HEK293 (cell line): ENCODE measurements around the gene FLNA.

Source experiments
- AEBP2 ChIP-seq: fragments of 450-650 bp; formaldehyde crosslinking; IDR thresholded peaks from 2 replicates; pipeline ENCODE4 v1.5.1; 2016; ENCODE audit warnings: missing biosample characterization, missing genetic modification characterization, borderline replicate concordance
- GLIS1 ChIP-seq: fragments of 450-650 bp; formaldehyde crosslinking; IDR thresholded peaks from 2 replicates; pipeline ENCODE4 v1.5.1; 2016; ENCODE audit warnings: missing biosample characterization, missing genetic modification characterization
- HOXC10 ChIP-seq: sonication (generic); formaldehyde crosslinking; IDR thresholded peaks from 2 replicates; pipeline ENCODE4 v1.8.1; 2023; ENCODE audit warnings: mild to moderate bottlenecking, missing genetic modification reagents
- KLF16 ChIP-seq: fragments of 450-650 bp; formaldehyde crosslinking; IDR thresholded peaks from 2 replicates; pipeline ENCODE4 v1.5.1; 2017; ENCODE audit warnings: missing biosample characterization, missing genetic modification characterization
- KLF7 ChIP-seq: fragments of 450-650 bp; formaldehyde crosslinking; IDR thresholded peaks from 2 replicates; pipeline ENCODE4 v1.5.1; 2016; ENCODE audit warnings: missing biosample characterization, missing genetic modification characterization, borderline replicate concordance
- KLF9 ChIP-seq: fragments of 450-650 bp; formaldehyde crosslinking; IDR thresholded peaks from 2 replicates; pipeline ENCODE4 v1.5.1; 2016; ENCODE audit warnings: missing biosample characterization, missing genetic modification characterization, low read depth
- PRDM1 ChIP-seq: fragments of 450-650 bp; formaldehyde crosslinking; IDR thresholded peaks from 2 replicates; pipeline ENCODE4; 2016; ENCODE audit warnings: missing biosample characterization, missing genetic modification characterization
- SP2 ChIP-seq: fragments of 450-650 bp; formaldehyde crosslinking; IDR thresholded peaks from 2 replicates; pipeline ENCODE4 v1.5.1; 2016; ENCODE audit warnings: missing biosample characterization, missing genetic modification characterization
- TCF7L2 ChIP-seq: IDR thresholded peaks from 2 replicates; pipeline ENCODE4 v1.6.1; 2011; ENCODE audit warnings: low read depth, mild to moderate bottlenecking, inconsistent platforms, low read length, moderate library complexity, borderline replicate concordance
- TRIM28 ChIP-seq: IDR thresholded peaks from 2 replicates; pipeline ENCODE4 v1.6.1; 2011; ENCODE audit warnings: low read length, control low read depth, borderline replicate concordance
- ZBTB26 ChIP-seq: fragments of 450-650 bp; formaldehyde crosslinking; optimal IDR thresholded peaks from 2 replicates; pipeline ENCODE3; 2016; ENCODE audit warnings: missing biosample characterization, mild to moderate bottlenecking, missing genetic modification characterization
- ZBTB49 ChIP-seq: fragments of 450-650 bp; formaldehyde crosslinking; IDR thresholded peaks from 2 replicates; pipeline ENCODE4 v1.5.1; 2016; ENCODE audit warnings: missing biosample characterization, missing genetic modification characterization, low read depth
- ZBTB8A ChIP-seq: fragments of 450-650 bp; formaldehyde crosslinking; IDR thresholded peaks from 2 replicates; pipeline ENCODE4 v1.5.1; 2016; ENCODE audit warnings: missing biosample characterization, missing genetic modification characterization
- ZNF112 ChIP-seq: fragments of 450-650 bp; formaldehyde crosslinking; IDR thresholded peaks from 2 replicates; pipeline ENCODE4 v1.5.0; 2017; ENCODE audit warnings: missing biosample characterization, missing genetic modification characterization
- ZNF175 ChIP-seq: fragments of 450-650 bp; formaldehyde crosslinking; IDR thresholded peaks from 2 replicates; pipeline ENCODE4 v1.5.1; 2016; ENCODE audit warnings: missing biosample characterization, missing genetic modification characterization
- ZNF211 ChIP-seq: fragments of 450-650 bp; formaldehyde crosslinking; IDR thresholded peaks from 2 replicates; pipeline ENCODE4 v1.5.1; 2016; ENCODE audit warnings: low read depth, missing biosample characterization, missing genetic modification characterization
- ZNF221 ChIP-seq: fragments of 450-650 bp; formaldehyde crosslinking; IDR thresholded peaks from 2 replicates; pipeline ENCODE4 v1.5.1; 2017; ENCODE audit warnings: missing biosample characterization, missing genetic modification characterization, borderline replicate concordance
- ZNF239 ChIP-seq: fragments of 450-650 bp; formaldehyde crosslinking; IDR thresholded peaks from 2 replicates; pipeline ENCODE4 v1.5.1; 2016; ENCODE audit warnings: missing biosample characterization, missing genetic modification characterization
- ZNF274 ChIP-seq, 2 experiments: fragments of 200-500 bp in 1 of 2; fragments of 450-650 bp in 1 of 2; sonication (Bioruptor generic) in 1 of 2; formaldehyde crosslinking in 1 of 2; IDR thresholded peaks; 2 replicates each; pipeline versions ENCODE4 v1.5.1 to v1.6.1; 2014 to 2016; ENCODE audit warnings: borderline replicate concordance in 1 of 2, inconsistent platforms in 1 of 2, low read length in 1 of 2, missing biosample characterization in 1 of 2, missing genetic modification characterization in 1 of 2
- ZNF292 ChIP-seq: fragments of 450-650 bp; formaldehyde crosslinking; IDR thresholded peaks from 2 replicates; pipeline ENCODE4 v1.5.1; 2016; ENCODE audit warnings: low read depth, missing biosample characterization, missing genetic modification characterization, borderline replicate concordance
- ZNF324 ChIP-seq: fragments of 450-650 bp; formaldehyde crosslinking; IDR thresholded peaks from 2 replicates; pipeline ENCODE4 v1.5.1; 2016; ENCODE audit warnings: missing biosample characterization, missing genetic modification characterization
- ZNF366 ChIP-seq: fragments of 450-650 bp; formaldehyde crosslinking; conservative IDR thresholded peaks from 2 replicates; pipeline ENCODE4 v1.5.1; 2016; ENCODE audit warnings: missing biosample characterization, missing genetic modification characterization
- ZNF404 ChIP-seq: fragments of 450-650 bp; formaldehyde crosslinking; IDR thresholded peaks from 2 replicates; pipeline ENCODE4 v1.5.1; 2017; ENCODE audit warnings: missing biosample characterization, missing genetic modification characterization
- ZNF433 ChIP-seq: fragments of 450-650 bp; formaldehyde crosslinking; IDR thresholded peaks from 2 replicates; pipeline ENCODE4 v1.5.1; 2016; ENCODE audit warnings: missing biosample characterization, missing genetic modification characterization, low read depth
- ZNF48 ChIP-seq: fragments of 450-650 bp; formaldehyde crosslinking; IDR thresholded peaks from 2 replicates; pipeline ENCODE4 v1.5.1; 2016; ENCODE audit warnings: missing biosample characterization, missing genetic modification characterization
- ZNF510 ChIP-seq: fragments of 450-650 bp; formaldehyde crosslinking; IDR thresholded peaks from 2 replicates; pipeline ENCODE4 v1.5.1; 2018; ENCODE audit warnings: mild to moderate bottlenecking, missing genetic modification characterization, missing biosample characterization; ENCODE audit not compliant: insufficient replicate concordance
- ZNF530 ChIP-seq: fragments of 450-650 bp; formaldehyde crosslinking; IDR thresholded peaks from 2 replicates; pipeline ENCODE4 v1.5.1; 2016; ENCODE audit warnings: low read depth, missing biosample characterization, missing genetic modification characterization
- ZNF600 ChIP-seq: fragments of 450-650 bp; formaldehyde crosslinking; IDR thresholded peaks from 2 replicates; pipeline ENCODE4 v1.5.1; 2016; ENCODE audit warnings: missing biosample characterization, missing genetic modification characterization
- ZNF677 ChIP-seq: fragments of 450-650 bp; IDR thresholded peaks from 2 replicates; pipeline ENCODE4 v1.5.0; 2018; ENCODE audit warnings: missing biosample characterization, mild to moderate bottlenecking, missing genetic modification characterization, moderate library complexity
- ZNF701 ChIP-seq: fragments of 450-650 bp; formaldehyde crosslinking; IDR thresholded peaks from 2 replicates; pipeline ENCODE4 v1.5.1; 2016; ENCODE audit warnings: missing biosample characterization, missing genetic modification characterization
- ZNF777 ChIP-seq: fragments of 450-650 bp; formaldehyde crosslinking; IDR thresholded peaks from 2 replicates; pipeline ENCODE4 v1.5.1; 2017; ENCODE audit warnings: missing biosample characterization, missing genetic modification characterization, borderline replicate concordance
- ZSCAN16 ChIP-seq: fragments of 450-650 bp; formaldehyde crosslinking; IDR thresholded peaks from 2 replicates; pipeline ENCODE4 v1.5.1; 2016; ENCODE audit warnings: missing biosample characterization, missing genetic modification characterization
- ZXDB ChIP-seq: fragments of 450-650 bp; formaldehyde crosslinking; IDR thresholded peaks from 2 replicates; pipeline ENCODE4 v1.5.1; 2016; ENCODE audit warnings: missing biosample characterization, missing genetic modification characterization
- TF ChIP-seq, protein P1 (sequence below): fragments of 450-650 bp; formaldehyde crosslinking; IDR thresholded peaks from 2 replicates; pipeline ENCODE4 v1.5.1; 2016; ENCODE audit warnings: missing biosample characterization, missing genetic modification characterization

The FLNA gene

GRCh38 chrX:154397888-154398667 lies 23.6 kb upstream of the FLNA start, which contains the start of gene RPL10 (continued):
- TF ChIP-seq, protein P1, sequence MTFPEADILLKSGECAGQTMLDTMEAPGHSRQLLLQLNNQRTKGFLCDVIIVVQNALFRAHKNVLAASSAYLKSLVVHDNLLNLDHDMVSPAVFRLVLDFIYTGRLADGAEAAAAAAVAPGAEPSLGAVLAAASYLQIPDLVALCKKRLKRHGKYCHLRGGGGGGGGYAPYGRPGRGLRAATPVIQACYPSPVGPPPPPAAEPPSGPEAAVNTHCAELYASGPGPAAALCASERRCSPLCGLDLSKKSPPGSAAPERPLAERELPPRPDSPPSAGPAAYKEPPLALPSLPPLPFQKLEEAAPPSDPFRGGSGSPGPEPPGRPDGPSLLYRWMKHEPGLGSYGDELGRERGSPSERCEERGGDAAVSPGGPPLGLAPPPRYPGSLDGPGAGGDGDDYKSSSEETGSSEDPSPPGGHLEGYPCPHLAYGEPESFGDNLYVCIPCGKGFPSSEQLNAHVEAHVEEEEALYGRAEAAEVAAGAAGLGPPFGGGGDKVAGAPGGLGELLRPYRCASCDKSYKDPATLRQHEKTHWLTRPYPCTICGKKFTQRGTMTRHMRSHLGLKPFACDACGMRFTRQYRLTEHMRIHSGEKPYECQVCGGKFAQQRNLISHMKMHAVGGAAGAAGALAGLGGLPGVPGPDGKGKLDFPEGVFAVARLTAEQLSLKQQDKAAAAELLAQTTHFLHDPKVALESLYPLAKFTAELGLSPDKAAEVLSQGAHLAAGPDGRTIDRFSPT (tag by site-specific recombination) = 0 out of 2 replicates have a peak, but pooled peaks have one; percentile 38
- TF ChIP-seq ZNF292 (tag by site-specific recombination) (no peak), ZBTB26 (tag by site-specific recombination) (peak; percentile 55), GLIS1 (tag by site-specific recombination) (no peak), TCF7L2 (no peak), ZNF175 (tag by site-specific recombination) (no peak), HOXC10 (CRISPR knock-in tag) (no peak), TRIM28 (no peak), ZNF239 (tag by site-specific recombination) (no peak), ZNF530 (no peak), ZNF221 (tag by site-specific recombination) (no peak), ZNF211 (tag by site-specific recombination) (no peak), ZNF112 (tag by site-specific recombination) (no peak), ZNF274 (IDR thresholded peaks at IDR 0.05; ENCODE audit: low read length) (no peak), ZNF274 (tag by site-specific recombination; IDR thresholded peaks at IDR 0.05; ENCODE audit: borderline replicate concordance) (no peak), ZSCAN16 (tag by site-specific recombination) (no peak), PRDM1 (tag by site-specific recombination) (peak; percentile 49), ZBTB8A (tag by site-specific recombination) (peak; percentile 90), ZNF677 (tag by site-specific recombination) (no peak), ZNF510 (tag by site-specific recombination) (no peak), ZBTB49 (tag by site-specific recombination) (no peak), KLF9 (tag by site-specific recombination) (peak; percentile 29; the same call in 1 of the 2 replicates), ZNF324 (tag by site-specific recombination) (peak; percentile 72; the same call in 1 of the 2 replicates), ZNF600 (tag by site-specific recombination) (no peak; the same call in 1 of the 2 replicates), SP2 (tag by site-specific recombination) (peak; percentile 74), ZNF433 (no peak), KLF7 (peak; percentile 6; the same call in 1 of the 2 replicates), KLF16 (tag by site-specific recombination) (peak; percentile 85), ZXDB (peak; percentile 97), ZNF48 (tag by site-specific recombination) (no peak), ZNF777 (tag by site-specific recombination) (no peak), AEBP2 (tag by site-specific recombination) (no peak), ZNF366 (peak; percentile 31; the same call in 1 of the 2 replicates), ZNF701 (tag by site-specific recombination) (no peak), ZNF404 (tag by site-specific recombination) (no peak)
